GM18520 (cell line): ENCODE results near the gene PPM1M.
A peak's percentile ranks its signal among the peaks of the same experiment; 100 is the strongest.
"Not testable (repeated sequence)": the region's sequence is repeated elsewhere in the genome, so short reads cannot be mapped to it uniquely, and the experiment has no call there.

Experiments used
- ATAC-seq: cut with Tn5 transposase; IDR thresholded peaks from one replicate; pipeline ENCODE4 v1.9.1; 2021; ENCODE audit not compliant: unreplicated experiment

The PPM1M gene

GRCh38 chr3:52274781-52275180, 29.2 kb downstream of the PPM1M start:
- not testable (repeated sequence) for ATAC-seq

DNA sequence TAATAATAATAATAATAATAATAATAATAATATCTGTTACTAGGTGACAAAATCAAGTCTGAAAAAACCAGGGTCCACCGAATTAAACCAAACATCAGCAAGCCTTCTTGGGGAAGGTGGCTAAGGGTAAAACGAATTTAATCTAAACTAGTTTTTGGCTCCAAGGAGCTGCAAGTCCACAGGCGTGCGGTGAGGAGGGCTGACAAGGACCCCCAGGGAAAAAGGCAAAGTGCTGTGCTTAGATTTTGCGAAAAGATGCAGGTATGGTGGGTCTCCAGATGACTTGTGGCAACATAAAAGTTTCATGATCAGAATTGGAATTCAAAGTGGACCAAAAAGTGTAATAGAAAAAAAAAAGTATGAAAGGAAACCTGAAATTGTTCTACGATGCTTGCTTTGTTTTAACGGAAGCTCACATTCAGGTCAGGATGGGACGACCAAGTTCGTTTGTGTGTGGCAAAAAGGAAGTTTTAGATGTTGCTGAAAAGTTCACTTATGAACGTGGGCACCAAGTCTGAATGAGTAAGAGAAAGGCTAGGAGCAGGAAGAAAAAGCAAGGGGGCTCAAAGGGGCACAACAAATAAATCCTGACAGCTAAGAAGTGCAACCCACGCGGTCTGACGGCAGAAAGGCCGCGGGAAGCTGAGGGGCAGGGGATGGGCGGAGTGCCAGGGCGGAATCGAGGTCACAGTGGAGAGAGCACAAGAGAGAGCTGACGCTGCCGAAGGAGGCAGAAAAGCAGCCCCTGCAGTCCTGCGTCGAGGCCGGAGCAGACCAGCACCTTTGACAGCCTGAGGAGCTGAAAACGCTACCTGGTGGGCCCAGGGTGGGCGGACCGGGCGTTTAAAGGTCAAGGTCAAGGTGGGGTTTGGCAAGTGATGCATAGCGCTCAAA, 31.8 kb downstream of the PPM1M start:
- ATAC-seq: no peak

DNA sequence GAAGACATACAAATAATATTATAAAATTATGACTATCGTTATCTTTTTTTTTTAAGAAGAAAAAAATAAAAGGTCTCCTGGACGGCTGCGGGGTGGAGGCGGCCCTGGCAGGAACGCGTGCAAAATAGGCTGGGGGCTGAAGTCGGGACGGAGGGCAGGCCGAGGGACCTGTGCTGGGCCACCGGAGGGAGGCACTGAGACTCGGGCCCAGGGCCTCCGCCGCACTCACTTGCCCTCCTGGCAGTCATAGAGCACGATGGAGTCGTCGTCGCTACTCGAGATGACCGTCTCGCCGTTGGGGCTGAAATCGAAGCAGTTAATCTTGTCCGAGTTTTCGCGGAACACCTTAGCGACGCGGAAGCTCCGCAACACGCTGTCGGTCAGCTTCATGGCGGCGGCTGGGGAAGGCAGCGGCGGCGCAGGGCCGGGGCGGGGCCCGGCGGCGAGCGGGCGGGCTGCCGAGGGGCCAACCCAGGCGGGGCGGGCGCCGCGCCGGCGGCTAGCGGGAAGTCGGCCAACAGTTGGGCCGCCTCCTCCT, 32.5 kb downstream of the PPM1M start:
- ATAC-seq: peak; percentile 68

GRCh38 chr3:52278510-52279069, 33.0 kb downstream of the PPM1M start, which contains the start of gene WDR82:
WDR82 (minus strand) TSS chr3:52278649; CDS start chr3:52278361, 288 bp downstream.
- ATAC-seq: peak; percentile 56

DNA sequence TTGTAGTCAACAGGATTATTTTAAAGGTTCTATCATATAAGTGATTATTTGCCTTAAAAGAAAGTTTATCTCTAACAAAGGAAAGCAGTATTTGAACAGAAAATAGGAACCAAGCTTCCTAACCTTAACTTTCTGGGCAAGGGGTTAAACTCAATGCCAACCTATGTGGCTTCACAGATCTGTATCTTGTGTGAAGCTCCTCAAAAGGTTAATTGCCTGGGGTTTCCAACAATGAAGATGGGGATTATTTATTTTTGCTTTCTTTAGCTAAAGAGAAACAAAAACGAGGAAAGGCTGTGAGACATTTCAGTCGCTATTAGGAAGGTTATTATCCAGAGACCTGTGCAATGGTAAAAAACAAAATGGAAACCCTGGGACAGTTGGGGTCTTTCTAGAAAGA, 34.0 kb downstream of the PPM1M start:
- ATAC-seq: no peak

DNA sequence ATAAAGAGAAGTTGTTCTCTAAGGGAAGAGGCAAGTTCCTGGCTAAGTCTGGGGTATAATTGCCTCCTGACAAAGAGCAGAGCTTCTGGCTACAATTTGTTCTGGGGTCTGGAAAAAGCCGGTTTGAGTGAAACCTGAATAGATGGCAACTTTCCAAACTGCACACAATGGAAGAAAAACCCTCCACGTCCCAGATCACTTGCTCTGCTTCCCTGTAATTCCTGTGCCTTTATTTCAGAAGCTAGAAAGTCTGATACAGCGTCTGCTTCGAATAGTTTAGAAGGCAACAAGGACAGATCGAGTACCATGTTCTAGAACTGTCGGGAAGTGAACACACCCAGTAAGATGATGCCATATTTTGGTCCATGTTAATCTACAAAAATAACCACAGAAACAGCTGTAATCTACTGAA, 34.5 kb downstream of the PPM1M start:
- no peak for ATAC-seq

DNA sequence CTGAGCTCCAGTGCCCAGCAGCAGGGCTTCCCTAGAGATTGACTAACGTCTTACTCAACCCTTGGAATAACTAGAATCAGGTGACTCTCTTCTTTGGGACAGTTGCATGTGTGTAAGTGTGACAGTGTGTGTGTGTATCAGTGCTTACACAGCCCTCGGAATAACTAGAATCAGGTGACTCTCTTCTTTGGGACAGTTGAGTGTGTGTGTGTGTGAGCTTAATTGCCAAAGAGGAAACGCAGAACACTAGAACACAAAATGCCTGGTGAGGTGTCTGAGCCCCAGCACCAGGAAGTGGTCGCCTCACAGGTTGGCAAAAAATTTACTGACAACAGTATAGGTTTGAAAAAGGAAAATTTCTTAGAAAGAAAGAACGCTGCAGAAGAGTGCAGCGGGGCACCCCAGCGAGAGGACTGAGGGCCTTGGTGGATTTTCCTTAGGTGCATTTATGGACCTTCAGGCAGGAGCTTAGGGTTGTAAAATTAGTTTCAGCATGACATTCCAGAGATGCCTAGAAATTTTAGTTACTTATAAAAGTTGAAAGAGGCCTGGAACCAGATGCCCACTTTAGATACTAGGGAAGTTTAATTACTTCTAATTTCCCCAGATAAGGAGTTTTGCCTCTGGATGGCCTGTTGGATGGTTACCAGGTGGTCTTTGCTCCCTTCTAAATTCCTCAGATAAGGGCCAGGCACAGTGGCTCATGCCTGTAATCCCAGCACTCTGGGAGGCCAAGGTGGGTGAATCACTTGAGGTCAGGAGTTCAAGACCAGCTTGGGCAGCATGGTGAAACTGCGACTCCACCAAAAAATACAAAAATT, 36.6 kb downstream of the PPM1M start:
- no peak for ATAC-seq

GRCh38 chr3:52283306-52283705, 37.7 kb downstream of the PPM1M start:
- no peak for ATAC-seq

- ATAC-seq: not testable (repeated sequence)
Observed at GRCh38 chr3:52284051-52284450, 38.5 kb downstream of the PPM1M start.

DNA sequence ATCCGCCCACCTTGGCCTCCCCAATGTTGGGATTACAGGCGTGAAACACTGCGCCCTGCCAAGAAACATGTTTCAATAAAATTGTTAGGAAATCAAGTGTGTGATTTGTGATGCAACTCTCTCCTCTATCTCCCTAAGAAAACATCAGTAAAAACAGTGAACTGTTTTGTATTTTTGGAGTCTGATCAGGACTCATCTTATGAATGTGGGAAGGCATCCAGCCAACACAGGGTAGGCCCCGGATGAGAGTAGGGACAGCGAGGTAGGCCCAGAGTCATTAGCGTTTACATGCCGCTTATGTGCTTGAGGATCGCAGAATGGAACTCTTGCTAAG, 41.2 kb downstream of the PPM1M start:
- ATAC-seq: no peak

DNA sequence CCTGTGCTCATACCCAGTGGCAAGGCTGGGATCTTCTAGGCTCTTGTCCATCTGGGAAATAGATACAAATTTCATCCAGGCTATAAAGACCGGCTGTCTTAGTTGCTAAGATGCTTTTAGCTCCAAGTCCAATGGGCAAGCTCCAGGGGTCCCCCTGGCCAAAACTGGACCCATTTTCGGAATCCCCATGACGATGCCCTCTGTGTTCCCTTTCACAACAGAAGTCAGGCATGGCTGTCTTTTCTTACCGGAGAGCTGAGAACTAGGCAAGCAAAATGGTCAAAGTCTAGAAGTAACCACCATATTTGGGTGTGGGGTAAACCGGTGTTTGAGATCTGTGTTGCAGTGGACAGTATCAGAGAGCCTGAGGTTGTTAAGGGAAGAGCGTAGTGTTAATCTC, 43.1 kb downstream of the PPM1M start:
- no peak for ATAC-seq

DNA sequence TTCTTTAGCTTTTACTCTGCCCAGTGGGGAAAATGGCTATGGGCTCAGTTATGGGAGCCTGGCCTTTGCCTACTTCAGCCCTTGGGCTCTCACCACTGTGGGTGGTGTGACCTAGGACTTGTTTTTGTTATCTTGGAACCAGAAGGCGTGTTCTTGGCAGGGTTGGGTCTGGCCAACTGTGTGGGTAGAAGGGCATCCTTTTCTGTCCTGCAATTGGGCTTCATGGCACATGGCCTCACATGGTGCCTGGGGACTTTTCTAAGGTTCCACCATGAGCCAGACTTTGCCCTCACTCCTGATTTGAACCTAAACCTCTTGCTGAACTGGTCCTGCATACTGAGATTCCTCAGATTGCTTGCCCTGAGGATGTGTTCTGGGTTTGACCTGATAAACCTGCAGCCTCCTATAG, 43.8 kb downstream of the PPM1M start:
- no peak for ATAC-seq

GRCh38 chr3:52289747-52290595, 44.4 kb downstream of the PPM1M start:
- no peak for ATAC-seq

DNA sequence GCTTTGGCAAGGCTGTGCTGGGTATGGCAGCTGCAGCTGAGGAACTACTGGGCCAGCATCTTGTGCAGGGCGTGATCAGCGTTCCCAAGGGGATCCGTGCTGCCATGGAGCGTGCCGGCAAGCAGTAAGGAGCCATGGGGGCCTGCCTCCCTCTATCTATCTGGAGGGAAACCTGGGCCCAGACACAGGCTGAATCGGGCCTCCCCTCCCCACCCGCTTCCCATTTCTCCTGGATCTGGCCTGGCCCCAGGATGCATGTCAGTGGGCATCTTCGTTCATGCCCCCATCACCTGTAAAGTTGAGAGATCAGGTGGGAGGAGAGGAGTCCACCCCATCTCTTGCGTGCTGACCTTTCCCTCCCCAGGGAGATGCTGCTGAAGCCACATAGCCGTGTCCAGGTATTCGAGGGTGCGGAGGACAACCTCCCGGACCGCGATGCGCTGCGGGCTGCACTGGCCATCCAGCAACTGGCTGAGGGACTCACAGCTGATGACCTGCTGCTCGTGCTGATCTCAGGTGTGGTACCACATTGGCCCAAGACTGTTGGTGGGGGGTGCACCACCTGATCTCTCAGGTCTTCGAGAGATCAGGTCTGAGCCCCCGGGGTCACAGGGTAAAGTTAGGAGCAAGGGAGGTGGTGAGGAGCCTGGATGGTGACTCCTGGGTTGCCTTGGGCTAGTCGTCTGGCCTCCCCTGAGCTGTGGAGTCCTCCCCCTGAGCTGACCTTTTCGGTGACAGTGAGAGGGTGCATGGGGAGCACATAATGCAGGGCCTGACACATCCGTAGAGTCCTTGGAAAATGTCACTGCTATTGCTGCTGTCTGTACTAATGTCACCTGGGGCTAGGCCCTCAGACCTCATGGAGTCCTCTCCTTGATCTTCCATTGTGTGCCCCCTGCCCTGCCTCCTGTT, 45.3 kb downstream of the PPM1M start:
- ATAC-seq: no peak

DNA sequence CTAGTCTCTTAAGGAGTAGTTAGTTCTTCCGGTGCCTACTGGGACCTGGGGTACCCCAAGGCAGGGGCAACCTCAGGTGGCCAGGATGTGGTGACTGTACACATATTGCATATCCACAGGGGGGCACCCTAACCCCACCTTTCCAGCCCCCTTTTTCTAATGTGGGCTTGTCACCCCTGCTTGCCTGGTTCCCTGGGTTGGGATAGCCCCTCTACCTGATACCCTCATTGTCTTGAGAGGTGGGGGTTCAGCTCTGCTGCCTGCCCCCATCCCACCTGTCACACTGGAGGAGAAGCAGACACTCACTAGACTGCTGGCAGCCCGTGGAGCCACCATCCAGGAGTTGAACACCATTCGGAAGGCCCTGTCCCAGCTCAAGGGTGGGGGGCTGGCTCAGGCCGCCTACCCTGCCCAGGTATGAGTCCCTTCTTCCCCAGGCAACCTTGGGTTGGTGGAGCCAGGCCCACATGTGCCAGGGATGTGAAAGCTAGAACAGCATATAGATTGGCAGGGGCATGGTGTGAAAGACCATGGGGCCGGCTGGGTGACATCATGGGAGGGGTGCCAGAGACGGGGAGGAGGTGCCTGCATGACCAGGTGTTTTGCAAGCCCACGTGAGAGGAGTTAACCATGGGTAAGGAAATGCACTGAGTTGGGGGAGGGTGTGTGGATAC, 46.1 kb downstream of the PPM1M start:
- no peak for ATAC-seq

- ATAC-seq: no peak
Observed at GRCh38 chr3:52292247-52293065, 46.9 kb downstream of the PPM1M start.

GRCh38 chr3:52293491-52294319, 48.1 kb downstream of the PPM1M start:
- ATAC-seq: no peak
